Mesodermal cell (in vitro differentiated cells): ENCODE results near the gene NDST3.

Source experiments
- H3K27ac ChIP-seq: 2 replicates; pipeline ENCODE4 v1.7.0; 2013; ENCODE audit warnings: mild to moderate bottlenecking, low read depth, low read length, moderate library complexity; ENCODE audit not compliant: severe bottlenecking
- H3K36me3 ChIP-seq: 2 replicates; pipeline ENCODE4 v1.7.1; 2013; ENCODE audit warnings: mild to moderate bottlenecking, low read length, moderate library complexity; ENCODE audit not compliant: control insufficient read depth, insufficient read depth
- H3K4me1 ChIP-seq: one replicate; pipeline ENCODE4 v1.7.1; 2013; ENCODE audit warnings: mild to moderate bottlenecking, low read length; ENCODE audit not compliant: insufficient read depth, control insufficient read depth, poor library complexity, severe bottlenecking
- H3K4me3 ChIP-seq: 2 replicates; pipeline ENCODE4 v1.7.0; 2013; ENCODE audit warnings: low read length, control low read depth, mild to moderate bottlenecking; ENCODE audit not compliant: insufficient read depth, poor library complexity, severe bottlenecking; ENCODE audit errors: extremely low read depth
- H3K9me3 ChIP-seq: 2 replicates; pipeline ENCODE4 v1.7.1; 2013; ENCODE audit warnings: mild to moderate bottlenecking, low read length, moderate library complexity; ENCODE audit not compliant: control insufficient read depth
- WGBS, 2 experiments: methylation state at CpG; one replicate each; pipeline ENCODE4 v1.1.5; 2013; ENCODE audit warnings: missing lambda C conversion rate in 2 of 2; ENCODE audit not compliant: insufficient coverage in 2 of 2; 5-methylcytosine and 5-hydroxymethylcytosine counted together

The NDST3 gene

DNA sequence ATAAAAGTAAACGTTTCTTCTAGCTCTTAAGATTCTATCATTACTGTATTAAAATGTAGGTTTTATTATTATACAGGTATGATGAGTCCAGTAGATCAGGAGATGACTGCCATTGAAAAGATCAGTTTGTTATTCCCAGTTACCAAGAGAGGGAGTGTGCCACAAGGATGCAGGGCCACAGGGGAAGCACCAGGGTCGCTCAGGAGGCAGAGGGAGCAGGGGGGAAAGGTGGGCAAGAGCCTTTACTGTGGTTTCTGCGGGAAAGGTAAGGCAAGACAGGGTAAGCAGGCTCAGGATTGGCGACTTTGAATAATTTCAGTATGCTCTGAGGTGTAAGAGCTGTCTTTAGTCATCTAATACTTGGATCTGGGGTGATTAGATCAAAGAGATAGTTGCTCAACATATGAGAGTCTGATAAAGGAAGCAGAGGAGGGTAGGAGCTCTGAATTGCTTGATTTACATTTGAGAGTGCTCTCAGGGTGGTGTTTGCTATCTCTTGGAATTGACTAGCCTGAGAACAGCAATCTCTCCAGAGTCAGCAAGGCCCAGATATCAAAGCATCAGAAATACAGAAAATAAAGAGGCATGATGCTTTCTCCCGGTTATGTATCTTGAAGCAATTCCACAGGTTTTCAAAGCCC lies 86.0 kb downstream of the NDST3 start:
- H3K27ac ChIP-seq, result no peak overlapping the region
- no peak overlapping the region for H3K4me3 ChIP-seq
- no peaks in the 10 kb centered on the region for H3K36me3 ChIP-seq
- H3K4me1 ChIP-seq, result no peaks in the 10 kb centered on the region
- WGBS, 2 experiments, result 61 to 63% methylated on average over 4 of the region's 5 CpGs
- no peaks in the 10 kb centered on the region for H3K9me3 ChIP-seq

DNA sequence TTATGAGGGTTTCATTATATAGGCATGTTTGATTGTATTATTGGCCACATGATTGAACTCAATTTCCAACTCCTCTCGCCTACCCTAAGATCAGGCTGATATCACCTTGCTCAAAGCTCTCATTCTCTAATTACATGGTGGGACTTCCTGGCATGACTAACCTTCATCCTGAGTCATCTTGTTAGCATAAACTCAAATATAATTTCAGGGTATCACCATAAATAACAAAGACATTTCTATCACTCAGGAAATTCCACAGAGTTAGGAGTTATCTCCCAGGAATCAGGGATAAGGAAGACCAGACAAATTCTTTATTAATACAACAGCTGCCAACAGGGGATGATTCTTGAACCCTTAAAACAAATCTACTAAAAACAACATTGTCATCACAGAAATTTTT lies 90.7 kb downstream of the NDST3 start:
- 100% methylated on average over 1 of the region's 1 CpG for WGBS, 2 experiments
- Histone ChIP-seq H3K9me3 (no peaks in the 10 kb centered on the region), H3K27ac (no peak overlapping the region), H3K4me1 (no peaks in the 10 kb centered on the region), H3K36me3 (no peaks in the 10 kb centered on the region), H3K4me3 (no peak overlapping the region)

DNA sequence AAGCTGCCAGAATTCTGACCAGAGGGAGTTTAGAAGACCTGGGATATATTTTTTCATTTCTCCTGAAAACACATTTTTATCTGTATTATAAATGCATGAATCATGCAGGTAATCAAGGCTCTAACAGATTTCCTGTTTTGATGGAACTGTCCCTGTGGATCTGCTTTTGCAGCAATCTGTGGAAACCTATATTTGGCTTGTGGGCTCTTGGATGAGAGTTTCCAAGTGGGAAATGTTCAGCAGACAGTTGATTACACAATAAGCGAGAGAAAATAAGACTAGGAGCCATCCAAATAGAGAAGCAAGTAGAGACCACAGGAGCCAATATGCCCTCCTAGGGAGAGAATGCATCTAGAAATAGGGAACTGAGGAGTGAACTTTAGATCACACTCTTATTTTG lies 105.0 kb downstream of the NDST3 start:
- Histone ChIP-seq H3K9me3 (no peaks in the 10 kb centered on the region), H3K27ac (no peak overlapping the region), H3K4me3 (no peak overlapping the region), H3K36me3 (no peaks in the 10 kb centered on the region), H3K4me1 (no peaks in the 10 kb centered on the region)
- 100% methylated on average over 1 of the region's 1 CpG; no CpG with 5 or more reads in 1 of the 2 experiments for WGBS, 2 experiments

DNA sequence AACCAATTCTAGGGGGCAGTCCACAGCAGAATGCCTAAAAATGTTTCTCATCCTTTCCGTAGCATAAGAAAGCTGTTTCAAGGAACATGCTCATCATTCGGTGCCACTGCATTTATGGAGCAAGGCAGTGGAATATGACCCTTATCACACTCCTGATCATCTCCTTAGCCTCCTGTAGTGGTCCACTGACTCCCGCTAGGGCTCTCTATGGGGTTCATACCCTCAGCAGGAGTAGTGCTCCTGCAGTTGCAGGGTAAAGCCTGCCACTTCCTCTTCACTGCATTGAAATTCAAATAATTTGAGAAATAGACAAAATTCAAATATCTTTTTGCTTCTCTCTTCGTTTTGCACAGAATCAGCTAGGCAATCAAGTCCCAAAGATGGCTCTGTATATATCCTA lies 107.0 kb downstream of the NDST3 start:
- H3K36me3 ChIP-seq, result no peaks in the 10 kb centered on the region
- H3K4me1 ChIP-seq, result no peaks in the 10 kb centered on the region
- H3K9me3 ChIP-seq, result no peaks in the 10 kb centered on the region
- no peak overlapping the region for H3K4me3 ChIP-seq
- no peak overlapping the region for H3K27ac ChIP-seq
- 95 to 100% methylated on average over 2 of the region's 4 CpGs for WGBS, 2 experiments

DNA sequence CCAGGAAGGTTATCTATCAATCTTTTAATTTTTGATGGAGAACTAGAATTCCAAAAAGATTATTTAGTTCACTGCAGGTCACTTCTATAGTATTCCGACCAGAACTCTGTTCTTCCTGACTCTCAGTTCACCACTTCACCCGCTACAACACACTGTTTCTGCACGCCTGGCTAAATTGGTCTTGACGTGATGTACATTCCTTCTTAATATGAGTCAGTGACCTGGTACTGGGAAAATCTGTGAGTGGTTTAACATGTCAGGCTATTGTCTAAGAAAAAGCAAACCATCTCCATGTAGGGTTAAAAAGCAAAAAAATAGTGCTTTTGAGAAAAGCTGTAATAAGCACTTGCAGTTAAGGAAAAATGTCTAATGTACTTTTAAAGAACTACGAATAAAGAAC lies 120.4 kb downstream of the NDST3 start:
- Histone ChIP-seq H3K27ac (no peak overlapping the region), H3K4me3 (no peak overlapping the region), H3K4me1 (no peaks in the 10 kb centered on the region), H3K36me3 (no peaks in the 10 kb centered on the region), H3K9me3 (no peaks in the 10 kb centered on the region)
- 71% methylated on average over 2 of the region's 5 CpGs; no CpG with 5 or more reads in 1 of the 2 experiments for WGBS, 2 experiments

DNA sequence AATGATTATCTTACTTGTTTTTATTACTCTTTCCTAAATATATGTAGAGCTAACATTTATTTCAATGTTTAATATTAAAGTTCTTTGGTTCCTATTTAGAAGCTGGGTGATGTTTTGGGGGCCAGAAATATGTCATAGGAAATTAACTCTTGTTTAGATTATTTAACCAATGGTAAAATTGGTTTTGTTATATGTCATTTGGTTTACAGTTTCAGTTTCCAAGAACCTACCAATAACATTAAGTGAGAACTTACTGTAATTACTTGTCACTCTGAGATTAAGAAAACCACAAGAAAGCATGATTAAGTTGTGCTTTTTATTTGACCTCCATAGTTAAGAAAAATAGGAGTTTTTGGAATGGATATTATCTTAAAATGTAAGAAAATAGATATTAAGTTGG lies 121.2 kb downstream of the NDST3 start:
- no peak overlapping the region for H3K27ac ChIP-seq
- no peaks in the 10 kb centered on the region for H3K9me3 ChIP-seq
- no peak overlapping the region for H3K4me3 ChIP-seq
- H3K4me1 ChIP-seq, result no peaks in the 10 kb centered on the region
- no peaks in the 10 kb centered on the region for H3K36me3 ChIP-seq

DNA sequence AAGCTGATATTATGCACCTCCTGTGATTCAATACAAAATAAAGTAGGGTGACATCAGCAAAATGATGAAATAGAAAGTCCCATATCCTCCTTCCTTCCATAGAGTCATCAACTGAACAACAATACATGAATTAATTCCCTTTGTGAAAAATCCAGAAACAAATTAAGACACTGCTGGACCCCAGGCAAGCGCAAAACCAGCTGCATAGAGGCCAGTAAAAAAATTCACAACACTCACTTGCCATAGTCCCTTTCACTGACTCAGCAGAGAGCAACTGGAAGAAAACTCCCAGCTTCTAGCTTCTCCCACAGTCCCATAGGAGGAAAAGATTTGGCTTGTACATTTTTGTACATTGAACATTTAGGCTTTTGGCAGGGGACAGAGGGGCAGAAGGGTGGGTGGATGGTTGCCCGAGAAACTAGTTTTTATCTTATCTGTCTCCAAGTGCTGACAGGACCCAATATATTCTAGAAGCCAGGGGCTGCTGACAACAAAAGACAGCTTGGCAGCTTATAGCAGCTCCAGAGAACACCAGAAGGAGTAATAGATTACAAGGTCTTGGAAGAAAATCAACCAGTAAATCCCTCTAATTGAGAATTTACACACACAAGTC lies 124.6 kb downstream of the NDST3 start:
- WGBS, 2 experiments, result 40 to 85% methylated on average over 1 to 2 of the region's 2 CpGs
- Histone ChIP-seq H3K4me3 (no peak overlapping the region), H3K4me1 (no peaks in the 10 kb centered on the region), H3K27ac (no peak overlapping the region), H3K9me3 (no peaks in the 10 kb centered on the region), H3K36me3 (no peaks in the 10 kb centered on the region)

DNA sequence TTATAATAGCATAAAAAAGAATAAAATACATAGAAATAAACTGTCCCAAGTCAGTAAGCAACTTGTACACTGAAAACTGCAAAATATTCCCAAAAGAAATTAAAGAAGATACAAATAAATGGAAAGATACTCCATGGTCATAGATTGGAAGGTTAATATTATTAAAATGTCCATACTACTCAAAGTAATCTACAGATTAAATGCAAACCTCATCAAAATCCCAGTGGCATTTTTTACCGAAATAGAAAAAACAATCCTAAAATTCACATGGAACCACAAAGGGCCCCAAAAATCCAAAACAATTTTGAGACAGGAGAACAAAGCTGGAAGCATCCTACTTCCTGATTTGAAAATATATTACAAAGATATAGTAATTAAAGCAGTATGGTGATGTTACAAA lies 133.0 kb downstream of the NDST3 start:
- Histone ChIP-seq H3K36me3 (no peaks in the 10 kb centered on the region), H3K9me3 (no peaks in the 10 kb centered on the region), H3K4me3 (no peak overlapping the region), H3K4me1 (no peaks in the 10 kb centered on the region), H3K27ac (no peak overlapping the region)
- 80% methylated on average over 1 of the region's 1 CpG; no CpG with 5 or more reads in 1 of the 2 experiments for WGBS, 2 experiments

DNA sequence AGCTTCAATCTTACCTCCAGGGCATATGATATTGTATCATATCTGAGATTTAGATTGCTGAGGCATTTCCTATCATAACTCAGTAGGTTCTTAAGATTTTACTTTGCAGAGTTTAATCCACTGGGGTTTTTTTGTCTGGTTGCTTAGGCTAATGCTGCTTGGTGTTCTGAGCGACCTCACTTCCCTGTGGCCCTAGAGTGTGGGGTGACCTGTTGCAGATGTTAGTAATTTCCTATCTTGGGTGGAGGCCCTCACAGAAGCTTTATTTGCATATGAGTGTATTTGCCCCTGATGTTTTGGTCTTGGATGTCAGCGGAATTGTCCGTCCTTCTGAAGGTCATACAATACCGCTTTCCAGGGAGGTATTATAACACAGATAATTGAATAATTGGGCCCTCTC lies 137.1 kb downstream of the NDST3 start:
- H3K27ac ChIP-seq, result no peak overlapping the region
- H3K9me3 ChIP-seq, result no peaks in the 10 kb centered on the region
- no peaks in the 10 kb centered on the region for H3K36me3 ChIP-seq
- 94% methylated on average over 2 of the region's 4 CpGs; no CpG with 5 or more reads in 1 of the 2 experiments for WGBS, 2 experiments
- H3K4me1 ChIP-seq, result no peaks in the 10 kb centered on the region
- H3K4me3 ChIP-seq, result no peak overlapping the region

DNA sequence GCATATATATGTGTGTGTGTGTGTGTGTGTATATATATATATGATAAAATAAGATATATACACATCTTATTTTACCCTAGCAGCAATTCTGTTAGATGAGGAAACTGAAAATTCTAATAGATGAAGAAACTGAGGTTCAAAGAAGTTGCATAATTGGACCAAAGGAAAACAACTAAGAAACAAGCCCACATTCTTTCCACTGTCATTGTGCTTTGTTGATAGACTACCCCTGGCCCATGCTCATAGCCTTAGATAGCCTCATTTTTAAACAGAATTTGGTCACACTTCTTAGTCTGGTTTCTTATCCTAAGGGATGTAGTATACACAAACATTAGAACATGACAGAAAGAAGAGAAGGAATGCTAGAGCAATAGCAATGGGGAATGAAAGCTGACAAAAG lies 138.8 kb downstream of the NDST3 start:
- Histone ChIP-seq H3K27ac (no peak overlapping the region), H3K36me3 (no peaks in the 10 kb centered on the region), H3K4me3 (no peak overlapping the region), H3K4me1 (no peaks in the 10 kb centered on the region), H3K9me3 (no peaks in the 10 kb centered on the region)

DNA sequence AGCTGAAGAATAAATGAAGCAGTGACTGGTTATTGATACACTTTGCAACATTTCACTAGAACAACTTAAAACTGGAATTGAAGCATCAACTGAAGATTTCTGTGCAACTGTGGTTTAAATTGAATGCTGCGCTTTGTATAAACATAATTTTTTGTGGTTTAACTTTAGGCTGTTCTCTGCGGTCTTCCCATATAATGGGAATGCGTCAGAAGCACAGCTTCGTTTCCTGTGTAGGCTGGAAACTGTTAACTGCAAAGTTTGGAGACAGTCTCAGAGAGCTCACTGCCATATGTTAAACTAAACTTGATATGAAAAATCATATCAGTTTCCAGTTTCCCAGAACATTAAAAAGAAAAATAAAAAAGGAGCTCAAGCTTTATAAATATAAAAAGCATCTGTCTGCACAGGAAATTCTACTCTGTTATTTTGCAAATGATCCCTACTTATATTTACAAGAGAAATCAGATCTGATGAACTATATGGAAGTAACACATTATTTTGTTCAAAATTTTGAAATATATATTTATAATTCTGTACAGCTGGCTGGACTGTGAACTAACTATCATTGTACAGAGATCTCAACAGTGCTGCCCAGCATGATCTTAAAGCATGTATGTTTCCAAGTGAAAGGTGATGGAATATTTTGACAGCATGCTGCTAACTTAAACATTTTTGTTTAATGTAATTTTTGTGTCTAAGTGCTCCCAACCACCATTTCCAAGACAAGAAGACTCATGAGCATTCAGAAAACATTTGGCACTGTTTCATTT lies 139.9 kb downstream of the NDST3 start:
- 88 to 100% methylated on average over 2 to 3 of the region's 4 CpGs for WGBS, 2 experiments
- no peaks in the 10 kb centered on the region for H3K36me3 ChIP-seq
- no peak overlapping the region for H3K4me3 ChIP-seq
- H3K27ac ChIP-seq, result no peak overlapping the region
- H3K9me3 ChIP-seq, result no peaks in the 10 kb centered on the region
- no peaks in the 10 kb centered on the region for H3K4me1 ChIP-seq
